Activated T-helper 1 cell treated with anti-CD3 and anti-CD28 coated beads, Interleukin-12 subunit alpha, Interleukin-12 subunit beta, Interleukin-2, Interleukin-4 antibody, amounts not matched to agents 30 ng/mL and 10 ng/mL and 1 ng/mL, durations not matched to agents 14 hours and 24 hours and 36 hours (primary cell): ENCODE measurements around the gene CKAP2. TPM values are rescaled to one million over a fixed set of nuclear protein-coding genes. Genes with fewer than 3 reads are reported as not detected.

Source experiments
- DNase-seq: peaks from one replicate; pipeline ENCODE4 v3.0.0; 2021; ENCODE audit warnings: low spot score
- H3K27ac Mint-ChIP-seq: one replicate; pipeline ENCODE4 v1.8.0; 2021; ENCODE audit warnings: mild to moderate bottlenecking, mixed read lengths
- H3K27me3 Mint-ChIP-seq: one replicate; pipeline ENCODE4 v1.8.0; 2022; ENCODE audit warnings: mild to moderate bottlenecking, moderate library complexity, mixed read lengths; ENCODE audit not compliant: insufficient read depth
- H3K36me3 Mint-ChIP-seq: one replicate; pipeline ENCODE4 v1.8.0; 2021; ENCODE audit warnings: low read depth, mixed read lengths
- H3K4me1 Mint-ChIP-seq: one replicate; pipeline ENCODE4 v1.8.0; 2021; ENCODE audit warnings: low read depth, mixed read lengths
- H3K4me3 Mint-ChIP-seq: one replicate; pipeline ENCODE4 v1.8.0; 2021; ENCODE audit warnings: mild to moderate bottlenecking, moderate library complexity, mixed read lengths
- H3K9me3 Mint-ChIP-seq: one replicate; pipeline ENCODE4 v1.8.0; 2021; ENCODE audit warnings: mixed read lengths
- intact Hi-C: fragments of 100-400 bp; cut with micrococcal nuclease; formaldehyde crosslinking; loops from one replicate; pipeline ENCODE4 v1.15.1; 2024
- total RNA-seq: library from RNA; stranded (reverse); gene quantifications from 2 replicates; pipeline ENCODE4 v1.2.3, GENCODE V29; 2022

Gene CKAP2
- total RNA-seq, 1 donor from 2014 or later = 36.9 TPM

DNA sequence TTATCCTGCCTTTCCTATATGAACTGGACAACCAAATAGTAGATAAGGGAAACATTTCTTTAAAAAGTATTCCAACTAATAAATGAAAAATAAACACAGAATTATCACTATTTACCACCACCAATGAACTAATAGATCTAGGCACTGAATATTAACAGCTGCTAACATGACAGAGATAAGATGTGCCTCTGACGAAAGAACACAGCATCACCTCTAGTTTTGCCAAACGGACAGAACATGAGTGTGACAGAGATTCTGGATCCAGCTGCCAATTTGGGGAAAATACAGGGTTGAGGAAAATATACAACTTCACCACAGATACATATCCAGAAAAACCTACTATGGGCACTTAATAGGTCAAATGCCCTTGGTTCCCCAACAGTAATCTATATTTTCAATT, 22.8 kb upstream of the CKAP2 start:
- no peak for DNase-seq
- Mint-ChIP-seq H3K36me3 (peaks cover 29% of the 10 kb centered on the region), H3K27ac (no peak overlapping the region)

DNA sequence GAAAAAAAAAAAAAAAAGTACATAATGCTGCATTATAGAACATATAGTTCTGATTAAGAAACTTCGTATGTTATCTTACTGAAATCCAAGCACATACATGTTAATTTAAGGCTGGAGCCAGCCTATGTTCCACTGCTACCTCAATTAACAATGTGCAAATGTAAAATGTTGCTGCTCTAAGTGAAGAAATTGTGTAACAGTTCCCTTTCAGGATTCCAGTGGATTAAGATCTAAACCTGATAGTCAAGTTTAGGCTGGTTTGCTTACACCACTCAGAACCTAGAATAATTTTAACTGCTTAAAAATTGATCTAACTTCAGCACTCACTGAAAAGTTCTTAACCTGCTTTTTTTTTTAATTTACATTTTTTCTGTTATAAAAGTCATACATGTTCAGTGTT, 9.0 kb upstream of the CKAP2 start:
- intact Hi-C loops = no loop called here
- no peaks in the 10 kb centered on the region for H3K27me3 Mint-ChIP-seq
- peaks cover 37% of the 10 kb centered on the region for H3K4me1 Mint-ChIP-seq

More for the DNA sequence above, 22.8 kb upstream of the CKAP2 start:
- intact Hi-C loops = no loop called here
- Mint-ChIP-seq H3K4me1 (peaks cover 8% of the 10 kb centered on the region), H3K27me3 (no peaks in the 10 kb centered on the region), H3K4me3 (no peak overlapping the region), H3K9me3 (no peaks in the 10 kb centered on the region)

DNA sequence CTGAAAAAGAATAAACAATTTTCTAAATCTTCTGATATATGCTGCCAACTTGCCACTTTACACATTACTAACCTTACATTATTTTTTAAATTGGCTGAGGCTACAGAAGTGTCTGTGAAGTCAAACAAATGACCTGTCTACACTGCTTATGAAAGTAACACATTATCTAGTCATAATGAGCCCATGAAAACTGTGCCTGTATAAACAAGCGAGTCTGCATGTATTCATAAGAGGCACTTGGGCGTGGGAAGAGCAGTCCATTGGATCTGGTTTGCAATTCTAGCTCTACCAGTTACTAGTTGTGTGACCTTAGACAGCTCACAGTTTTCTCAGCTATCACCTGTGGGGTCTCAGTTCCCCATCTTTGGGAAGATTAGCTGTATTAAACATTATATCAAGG, 7.9 kb upstream of the CKAP2 start:
- Mint-ChIP-seq H3K4me1 (peaks cover 41% of the 10 kb centered on the region), H3K9me3 (no peaks in the 10 kb centered on the region), H3K27me3 (no peaks in the 10 kb centered on the region), H3K4me3 (no peak overlapping the region), H3K36me3 (peaks cover 6% of the 10 kb centered on the region), H3K27ac (no peak overlapping the region)
- no peak for DNase-seq
- intact Hi-C loops = no loop called here

More for the DNA sequence above, 9.0 kb upstream of the CKAP2 start:
- Mint-ChIP-seq H3K27ac (no peak overlapping the region), H3K9me3 (no peaks in the 10 kb centered on the region), H3K36me3 (peaks cover 6% of the 10 kb centered on the region), H3K4me3 (no peak overlapping the region)
- no peak for DNase-seq

DNA sequence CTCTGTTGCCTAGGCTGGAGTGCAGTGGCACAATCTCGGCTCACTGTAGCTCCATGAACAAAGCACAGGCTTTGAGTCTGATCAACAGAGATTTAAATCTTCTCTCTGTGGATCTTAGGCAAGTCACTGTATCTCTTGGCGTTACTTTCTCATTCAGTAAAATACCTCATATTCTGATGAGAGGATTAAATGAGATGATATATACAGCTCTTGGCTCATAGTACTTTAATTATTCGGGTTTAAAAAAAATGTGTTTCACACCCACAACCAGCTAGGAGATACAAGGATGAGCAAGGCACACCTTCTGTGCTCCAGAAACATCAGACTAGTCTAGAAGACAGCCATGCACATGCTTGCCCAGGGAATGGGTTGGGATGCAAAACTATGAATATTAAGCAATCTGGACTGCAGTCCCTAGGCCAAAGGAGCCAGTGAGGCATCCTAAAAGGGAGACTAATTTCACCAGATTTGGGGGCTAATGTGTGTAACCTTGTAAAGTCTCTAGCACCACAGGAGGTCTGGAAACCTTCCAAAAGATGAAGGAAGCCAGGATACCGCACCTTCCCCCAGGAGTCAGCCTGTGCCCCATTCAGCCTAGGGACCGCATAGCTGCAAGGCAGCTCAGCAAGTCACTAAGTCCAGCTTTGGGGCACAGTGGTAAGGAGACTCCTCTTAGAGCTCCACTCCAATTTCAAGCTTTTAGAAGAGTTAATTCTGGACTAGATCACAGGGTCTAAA, 7.3 kb upstream of the CKAP2 start:
- intact Hi-C loops = no loop called here
- Mint-ChIP-seq H3K4me3 (peak overlapping the region; percentile 90), H3K36me3 (peaks cover 6% of the 10 kb centered on the region), H3K27me3 (no peaks in the 10 kb centered on the region), H3K4me1 (peaks cover 42% of the 10 kb centered on the region), H3K9me3 (no peaks in the 10 kb centered on the region), H3K27ac (no peak overlapping the region)
- no peak for DNase-seq

DNA sequence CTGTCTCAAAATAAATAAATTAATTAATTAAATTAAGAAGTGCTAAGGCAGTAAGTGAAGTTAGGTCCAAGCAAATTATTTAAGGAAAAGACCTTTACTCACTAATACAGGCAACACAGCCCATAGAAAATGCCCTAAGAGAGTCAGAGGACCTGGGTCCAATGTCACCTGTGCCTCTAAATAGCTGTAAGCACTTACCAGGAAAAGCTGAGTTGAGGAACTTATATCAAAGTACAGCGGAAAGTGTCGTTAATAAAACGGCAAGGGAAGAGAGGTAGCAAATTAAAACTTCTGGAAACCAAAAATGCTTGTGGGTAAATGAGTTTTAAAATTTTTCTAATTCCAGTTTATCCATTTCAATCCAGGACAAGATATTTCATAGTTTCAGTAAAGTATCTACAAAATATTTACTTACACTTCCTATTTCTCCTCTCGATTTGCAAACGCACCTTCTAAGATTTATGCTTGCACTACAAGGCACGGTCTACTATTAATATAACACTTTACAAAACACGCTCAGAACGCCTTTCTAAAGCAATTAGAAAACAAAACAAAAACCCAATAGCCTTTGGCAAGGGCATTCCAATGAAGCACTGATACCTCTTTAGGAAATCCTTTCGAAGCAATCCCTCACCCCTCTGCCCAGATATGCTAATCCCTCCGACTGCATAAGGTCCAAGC, 5.8 kb upstream of the CKAP2 start:
- intact Hi-C loops = loop anchor here (1.0 to 5.0 kb wide), 8 partner anchors 42 to 867 kb away; partner anchors contain the start of genes NEK5, SUGT1, THSD1 and WDFY2
- Mint-ChIP-seq H3K4me3 (peak overlapping the region; percentile 96), H3K9me3 (no peaks in the 10 kb centered on the region), H3K36me3 (peaks cover 6% of the 10 kb centered on the region), H3K27ac (peak overlapping the region; percentile 93), H3K4me1 (peaks cover 49% of the 10 kb centered on the region), H3K27me3 (peaks cover 2% of the 10 kb centered on the region)
- DNase-seq = no peak

DNA sequence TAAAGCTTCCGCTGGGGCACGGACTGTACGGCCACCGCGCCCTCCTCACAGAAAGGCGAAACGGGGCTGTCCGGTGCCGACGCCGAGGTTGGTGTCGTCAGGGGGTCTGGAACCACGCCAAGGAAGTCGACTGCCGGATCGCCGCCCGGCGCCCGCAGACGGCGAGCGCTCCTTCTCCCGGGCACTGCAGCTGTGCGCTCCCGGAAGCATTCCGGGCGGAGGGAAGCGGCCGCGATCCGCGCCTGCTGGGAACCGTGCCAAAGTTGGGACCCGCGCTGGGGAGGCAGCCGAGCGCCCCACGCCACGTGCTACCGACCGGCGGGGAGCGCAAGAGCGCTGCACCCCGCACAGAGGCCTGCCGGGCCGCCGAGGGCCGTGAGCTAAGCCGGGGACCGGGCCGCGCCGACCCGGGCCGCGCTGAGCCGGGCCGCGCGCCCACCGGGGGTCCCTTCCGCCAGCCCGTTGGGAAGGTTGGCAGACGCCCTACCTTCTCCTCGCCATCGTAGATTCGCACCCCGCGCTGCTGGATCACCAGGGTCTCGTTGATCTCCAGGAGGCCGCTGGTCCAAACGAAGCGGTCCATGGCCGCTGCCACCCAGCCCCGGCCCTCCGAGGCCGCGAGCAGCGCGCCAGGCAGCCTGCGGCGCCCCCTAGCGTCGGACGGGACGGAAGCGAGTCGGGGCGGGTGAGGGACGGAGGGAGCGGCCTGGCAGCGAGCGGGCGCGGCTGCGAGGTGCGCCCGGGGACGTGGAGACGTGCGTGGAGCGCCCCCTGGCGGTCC, 5.1 kb upstream of the CKAP2 start, which contains the start of gene VPS36:
Gene VPS36 (minus strand): TSS at position 623 of the 781 bp plus-strand sequence. CDS start 40 bp downstream, at position 583.
- no peaks in the 10 kb centered on the region for H3K9me3 Mint-ChIP-seq

DNA sequence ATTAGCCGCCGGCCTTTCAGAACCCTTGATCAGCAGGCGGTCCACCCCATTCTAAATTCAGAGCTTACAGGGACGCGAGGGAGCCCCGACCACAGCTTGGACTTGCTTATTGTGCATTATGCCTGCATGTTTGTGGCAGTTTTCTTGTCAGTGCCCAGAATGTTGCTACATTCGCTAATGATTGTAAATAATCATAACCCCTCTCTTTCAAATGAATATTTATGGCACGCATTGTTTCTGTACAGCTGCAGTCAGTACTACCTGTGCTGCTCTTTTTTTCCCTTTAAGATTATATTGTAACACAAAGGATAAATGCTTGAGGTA, 4.5 kb upstream of the CKAP2 start:
- intact Hi-C loops = loop anchor here (1.0 to 5.0 kb wide), 8 partner anchors 43 to 868 kb away; partner anchors contain the start of genes NEK5, SUGT1, THSD1 and WDFY2
- Mint-ChIP-seq H3K27ac (peak overlapping the region; percentile 61), H3K4me1 (peaks cover 58% of the 10 kb centered on the region), H3K4me3 (peak overlapping the region; percentile 83), H3K36me3 (peaks cover 6% of the 10 kb centered on the region), H3K27me3 (peaks cover 2% of the 10 kb centered on the region), H3K9me3 (no peaks in the 10 kb centered on the region)
- DNase-seq = no peak

More for the DNA sequence above, 5.1 kb upstream of the CKAP2 start, which contains the start of gene VPS36:
- intact Hi-C loops = loop anchor here (1.0 to 5.0 kb wide), 8 partner anchors 43 to 868 kb away; partner anchors contain the start of genes NEK5, SUGT1, THSD1 and WDFY2
- Mint-ChIP-seq H3K4me1 (peaks cover 57% of the 10 kb centered on the region), H3K4me3 (peak within 1 kb of the TSS; percentile 96), H3K36me3 (peaks cover 6% of the 10 kb centered on the region), H3K27me3 (peaks cover 2% of the 10 kb centered on the region), H3K27ac (peak within 1 kb of the TSS; percentile 93)
- DNase-seq = peak; percentile 93

DNA sequence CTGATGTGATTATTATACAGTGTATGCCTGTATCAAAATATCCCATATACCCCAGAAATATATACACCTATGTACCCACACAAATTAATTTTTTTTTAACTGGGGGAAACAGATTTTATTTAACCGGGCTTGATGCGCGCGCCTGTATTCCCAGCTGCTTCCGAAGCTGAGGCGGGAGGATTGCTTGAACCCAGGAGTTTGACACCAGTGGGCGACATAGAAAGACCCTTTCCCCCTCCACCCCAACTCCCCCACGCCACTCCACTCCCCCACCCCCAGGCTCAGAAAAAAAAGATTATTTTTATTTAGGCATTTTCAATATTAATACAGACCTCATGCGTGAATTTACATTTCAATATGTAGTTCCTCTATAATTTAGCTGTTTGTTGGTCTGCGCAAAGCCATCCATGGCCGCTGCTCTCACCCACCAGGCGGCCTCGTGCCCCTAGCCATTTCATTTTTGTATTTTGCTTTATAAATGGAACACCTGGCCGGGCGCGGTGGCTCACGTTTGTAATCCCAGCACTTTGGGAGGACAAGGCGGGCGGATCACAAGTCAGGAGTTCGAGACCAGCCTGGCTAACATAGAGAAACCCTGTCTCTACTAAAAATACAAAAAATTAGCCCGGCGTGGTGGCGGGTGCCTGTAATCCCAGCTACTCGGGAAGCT, 4.0 kb upstream of the CKAP2 start:
- intact Hi-C loops = loop anchor here (2.0 to 5.0 kb wide), 4 partner anchors 44 to 869 kb away; partner anchors contain the start of genes NEK5, THSD1 and WDFY2
- DNase-seq = no peak
- H3K27ac Mint-ChIP-seq = peak overlapping the region; percentile 61
- no peaks in the 10 kb centered on the region for H3K9me3 Mint-ChIP-seq
- H3K36me3 Mint-ChIP-seq = peaks cover 9% of the 10 kb centered on the region
- peak overlapping the region; percentile 83 for H3K4me3 Mint-ChIP-seq
- peaks cover 2% of the 10 kb centered on the region for H3K27me3 Mint-ChIP-seq
- peaks cover 62% of the 10 kb centered on the region for H3K4me1 Mint-ChIP-seq

DNA sequence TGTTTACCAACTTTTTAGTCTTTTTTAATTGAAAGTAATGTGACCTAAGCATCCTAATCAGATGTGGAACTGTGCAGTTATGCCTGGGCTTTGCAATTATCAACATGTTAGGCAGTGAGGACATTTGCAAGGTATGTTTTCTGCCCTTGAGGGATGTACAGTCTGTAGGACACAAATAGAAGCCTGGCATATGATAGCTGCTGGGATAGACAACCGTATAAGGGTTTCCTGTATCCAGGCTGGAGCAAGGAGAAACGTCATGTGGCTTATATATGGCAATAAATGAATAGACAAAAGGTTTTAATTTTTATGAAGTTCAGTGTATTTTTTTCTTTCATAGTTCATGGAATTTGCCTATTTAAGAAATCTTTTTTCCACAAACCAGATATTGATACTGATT, 2.8 kb upstream of the CKAP2 start:
- H3K9me3 Mint-ChIP-seq = no peaks in the 10 kb centered on the region
- intact Hi-C loops = loop anchor here (5.0 kb wide), 3 partner anchors 45 to 870 kb away; partner anchors contain the start of genes NEK5, THSD1 and WDFY2

DNA sequence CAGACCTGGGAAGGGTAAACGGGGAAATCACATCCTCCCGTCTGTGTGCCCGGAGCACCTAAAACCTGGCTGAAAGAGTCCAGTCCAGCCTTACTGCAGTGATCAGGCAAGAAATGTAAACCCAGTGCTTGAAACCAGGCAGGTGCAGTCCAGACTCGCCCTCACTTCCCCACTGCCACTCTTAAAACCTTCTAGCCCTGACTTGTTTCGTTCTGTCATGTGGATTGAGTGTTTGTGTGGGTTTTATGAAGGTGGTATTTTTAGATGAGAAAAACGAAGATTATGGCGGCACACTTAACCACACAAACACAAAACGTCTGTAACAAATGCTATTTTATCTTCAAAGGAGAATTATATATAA, 839 bp upstream of the CKAP2 start:
- Mint-ChIP-seq H3K36me3 (peaks cover 13% of the 10 kb centered on the region), H3K4me1 (peaks cover 70% of the 10 kb centered on the region), H3K4me3 (peak overlapping the region; percentile 84), H3K27ac (peak overlapping the region; percentile 90), H3K9me3 (no peaks in the 10 kb centered on the region), H3K27me3 (peaks cover 2% of the 10 kb centered on the region)
- DNase-seq = peak; percentile 16
- intact Hi-C loops = loop anchor here (2.0 to 5.0 kb wide), 5 partner anchors 47 to 1002 kb away; partner anchors contain the start of genes INTS6, NEK5, THSD1 and WDFY2

More for the DNA sequence above, 2.8 kb upstream of the CKAP2 start:
- Mint-ChIP-seq H3K4me1 (peaks cover 70% of the 10 kb centered on the region), H3K36me3 (peaks cover 11% of the 10 kb centered on the region), H3K27me3 (peaks cover 2% of the 10 kb centered on the region), H3K4me3 (no peak overlapping the region), H3K27ac (no peak overlapping the region)
- no peak for DNase-seq

DNA sequence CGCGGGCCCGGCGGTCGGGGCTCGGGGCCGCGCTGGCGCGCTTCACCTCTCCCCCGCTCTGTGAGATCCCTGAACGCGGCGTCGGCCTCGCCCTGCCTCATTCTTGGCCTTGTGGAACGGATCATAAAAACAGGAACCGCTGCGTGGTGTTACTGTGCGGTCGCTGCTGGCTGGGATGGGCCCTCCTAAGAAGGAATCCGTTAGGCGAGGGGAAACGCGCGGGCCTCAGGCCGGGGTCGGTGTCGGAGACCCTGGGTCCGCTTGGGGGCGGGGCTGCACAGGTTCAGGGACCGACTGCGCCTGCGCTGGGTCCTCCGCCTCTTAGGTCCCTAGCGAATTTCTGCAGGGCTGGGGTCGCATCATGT, 381 bp downstream of the CKAP2 start:
- Mint-ChIP-seq H3K4me3 (peak overlapping the region; percentile 89), H3K4me1 (peaks cover 74% of the 10 kb centered on the region), H3K9me3 (no peaks in the 10 kb centered on the region)

DNA sequence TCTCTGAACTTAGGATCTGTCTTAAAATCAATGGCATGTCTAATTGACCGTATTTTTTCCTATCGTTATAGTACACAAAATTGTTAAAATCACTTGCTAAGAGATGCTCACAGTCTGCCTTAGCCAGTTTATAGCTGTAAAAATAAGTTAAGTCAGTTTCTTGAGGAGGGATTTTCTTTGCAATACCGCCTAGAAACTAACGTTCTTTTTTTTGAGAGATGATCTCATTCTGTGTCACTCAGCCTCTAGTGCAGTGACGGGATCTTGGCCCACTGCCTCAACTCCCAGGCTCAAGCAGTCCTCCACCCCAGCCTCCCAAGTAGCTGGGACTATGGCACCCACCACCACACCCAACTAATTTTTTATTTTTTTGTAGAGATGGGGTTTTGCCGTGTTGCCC, 4.4 kb downstream of the CKAP2 start:
- peaks cover 28% of the 10 kb centered on the region for H3K36me3 Mint-ChIP-seq

More for the DNA sequence above, 381 bp downstream of the CKAP2 start:
- peak; percentile 76 for DNase-seq
- intact Hi-C loops = loop anchor here (1.0 to 5.0 kb wide), 8 partner anchors 107 to 1003 kb away; partner anchors contain the start of genes ALG11, DHRS12, INTS6 and NEK3
- peaks cover 11% of the 10 kb centered on the region for H3K36me3 Mint-ChIP-seq
- peaks cover 2% of the 10 kb centered on the region for H3K27me3 Mint-ChIP-seq
- H3K27ac Mint-ChIP-seq = peak overlapping the region; percentile 88

More for the DNA sequence above, 4.4 kb downstream of the CKAP2 start:
- Mint-ChIP-seq H3K9me3 (no peaks in the 10 kb centered on the region), H3K27ac (no peak overlapping the region), H3K4me1 (peaks cover 79% of the 10 kb centered on the region), H3K4me3 (no peak overlapping the region), H3K27me3 (no peaks in the 10 kb centered on the region)
- intact Hi-C loops = loop anchor here (5.0 kb wide), 2 partner anchors 238 to 657 kb away; partner anchors contain the start of gene DHRS12
- no peak for DNase-seq
